Hindlimb muscle (tissue), 1 donor: Measurements from ENCODE around the gene KCP. TPM values are rescaled to one million over a fixed set of nuclear protein-coding genes. Genes with fewer than 3 reads are reported as not detected.

Experiments
- polyA plus RNA-seq: library from polyadenylated mRNA; unstranded; fragments of 120-200 nt; gene quantifications from one replicate; pipeline ENCODE4 v1.2.1, GENCODE V29; 2013; ENCODE audit not compliant: insufficient read length

The KCP gene
- polyA plus RNA-seq, 1 donor: 2.2 TPM

Other genes with a start within 250 kb of the KCP start
- 2.1 TPM for gene GARIN1A, start 238.4 kb downstream of the KCP start, polyA plus RNA-seq
- gene CALU, start 171.3 kb downstream of the KCP start, polyA plus RNA-seq: 214 TPM
- gene OPN1SW, start 134.9 kb downstream of the KCP start, polyA plus RNA-seq: 2.2 TPM
- 19.1 TPM for gene CCDC136, start 118.7 kb downstream of the KCP start, polyA plus RNA-seq
- gene FLNC, start 80.3 kb downstream of the KCP start, polyA plus RNA-seq: 823 TPM
- 121 TPM for gene ATP6V1F, start 47.9 kb downstream of the KCP start, polyA plus RNA-seq
- 3.1 TPM for gene IRF5, start 27.2 kb upstream of the KCP start, polyA plus RNA-seq
- gene TNPO3, start 144.4 kb upstream of the KCP start, polyA plus RNA-seq: 30.9 TPM
- 47.4 TPM for gene TSPAN33, start 234.0 kb upstream of the KCP start, polyA plus RNA-seq